Ovary (tissue), 3 donors: Measurements from ENCODE around the gene LMO1.

ENCODE experiments used
- CTCF ChIP-seq, 3 donors: fragments of 450-650 bp in 2 of 3; fragments of 200-600 bp in 1 of 3; IDR thresholded peaks; one replicate each; pipeline versions ENCODE4 v1.5.1 to v1.8.0; 2016 to 2022; ENCODE audit warnings: antibody characterized with exemption in 3 of 3, mild to moderate bottlenecking in 1 of 3
- EP300 ChIP-seq: sonication (generic); formaldehyde crosslinking; IDR thresholded peaks from one replicate; pipeline ENCODE4 v1.6.1; 2017; ENCODE audit warnings: antibody characterized with exemption
- POLR2A ChIP-seq: fragments of 450-650 bp; IDR thresholded peaks from one replicate; pipeline ENCODE4 v1.6.1; 2017; ENCODE audit warnings: antibody characterized with exemption, mild to moderate bottlenecking, moderate library complexity
- donor health status: DM: no; HTN: no; CAD: no.

DNA sequence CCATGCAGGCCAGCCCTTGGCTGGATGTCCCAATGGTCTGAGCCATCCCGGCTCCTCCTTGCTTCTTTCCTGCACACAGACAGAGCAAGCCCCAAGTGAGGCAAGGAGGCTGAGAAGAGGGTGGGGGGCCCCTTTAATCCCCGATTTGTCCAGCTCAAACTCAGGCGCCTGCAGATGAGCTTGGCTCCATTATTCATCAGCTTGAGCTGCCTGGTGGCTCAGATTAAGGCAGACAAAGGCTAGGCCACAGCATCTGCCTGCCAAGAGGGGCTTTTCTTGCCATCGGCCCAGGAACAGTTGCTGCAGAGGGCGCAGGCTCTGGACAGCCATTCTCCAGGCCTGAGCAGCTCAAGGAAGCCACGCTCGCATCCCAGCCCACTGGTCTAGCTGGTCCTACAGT is 35.4 kb downstream of the LMO1 start:
- TF ChIP-seq CTCF (IDR thresholded peaks at IDR 0.05) = no peak
- TF ChIP-seq POLR2A = no peak
- TF ChIP-seq EP300 = no peak
